ENCODE data around the gene CHD8.

The CHD8 gene

GRCh38 chr14:21346532-21347135 lies 109.3 kb downstream of the CHD8 start:
- H3K9ac ChIP-seq = no peak overlapping the region
- no peak overlapping the region for H3K4me2 ChIP-seq (ENCODE audit: low read length)
- H2AFZ ChIP-seq = no peak overlapping the region
- no peaks in the 10 kb centered on the region for H3K4me1 ChIP-seq
- TF ChIP-seq CTCF (IDR thresholded peaks at IDR 0.05) = no peak
- no peaks in the 10 kb centered on the region for H3K79me2 ChIP-seq
- H3K36me3 ChIP-seq (ENCODE audit: control insufficient read depth, insufficient read depth, low read length) = no peaks in the 10 kb centered on the region
- no peaks in the 10 kb centered on the region for H3K9me3 ChIP-seq (ENCODE audit: control insufficient read depth, low read length)
- no peaks in the 10 kb centered on the region for H3K27me3 ChIP-seq (ENCODE audit: control insufficient read depth, insufficient read depth, low read length)
- no peak overlapping the region for H3K4me3 ChIP-seq (ENCODE audit: low read depth, low read length)
- H3K27ac ChIP-seq = no peak overlapping the region

- Histone ChIP-seq H3K4me2 (ENCODE audit: low read length) (no peak overlapping the region), H3K9me3 (ENCODE audit: control insufficient read depth, low read length) (no peaks in the 10 kb centered on the region), H3K27ac (no peak overlapping the region), H3K79me2 (no peaks in the 10 kb centered on the region), H3K4me1 (no peaks in the 10 kb centered on the region), H3K36me3 (ENCODE audit: control insufficient read depth, insufficient read depth, low read length) (no peaks in the 10 kb centered on the region), H2AFZ (no peak overlapping the region), H3K4me3 (ENCODE audit: low read depth, low read length) (no peak overlapping the region), H3K9ac (no peak overlapping the region), H3K27me3 (ENCODE audit: control insufficient read depth, insufficient read depth, low read length) (no peaks in the 10 kb centered on the region)
- no peak for TF ChIP-seq CTCF (IDR thresholded peaks at IDR 0.05)
These were observed 112.7 kb downstream of the CHD8 start for GRCh38 chr14:21343035-21343794.
